Measurements from ENCODE around the gene CTNNAL1.

Gene CTNNAL1

GRCh38 chr9:109027176-109027575 lies 13.9 kb upstream of the CTNNAL1 start:
- no peak for DNase-seq

GRCh38 chr9:109026306-109026705 lies 13.0 kb upstream of the CTNNAL1 start:
- no peak for DNase-seq

GRCh38 chr9:109022873-109023272 lies 9.6 kb upstream of the CTNNAL1 start:
- DNase-seq: no peak

- no peak for DNase-seq
Measured at GRCh38 chr9:109020581-109021511, 7.5 kb upstream of the CTNNAL1 start.

GRCh38 chr9:109020113-109020512 lies 6.8 kb upstream of the CTNNAL1 start:
- DNase-seq: no peak

- no peak for DNase-seq
Measured at GRCh38 chr9:109019420-109019819, 6.1 kb upstream of the CTNNAL1 start.

- no peak for DNase-seq
Measured at GRCh38 chr9:109017493-109017892, 4.2 kb upstream of the CTNNAL1 start.

- no peak for DNase-seq
Measured at GRCh38 chr9:109017061-109017460, 3.8 kb upstream of the CTNNAL1 start.

- no peak for DNase-seq
Measured at GRCh38 chr9:109016132-109016531, 2.8 kb upstream of the CTNNAL1 start.

GRCh38 chr9:109014608-109015280 lies 1.4 kb upstream of the CTNNAL1 start:
- DNase-seq: no peak

- DNase-seq: no peak
Measured at GRCh38 chr9:109013679-109014607, 644 bp upstream of the CTNNAL1 start.

- DNase-seq: peak; percentile 59
Measured at GRCh38 chr9:109012009-109012875, 1.1 kb downstream of the CTNNAL1 start.

- no peak for DNase-seq
Measured at GRCh38 chr9:109011231-109011671, 2.0 kb downstream of the CTNNAL1 start.

GRCh38 chr9:109010746-109011145 lies 2.6 kb downstream of the CTNNAL1 start:
- peak; percentile 48 for DNase-seq

- no peak for DNase-seq
Measured at GRCh38 chr9:109005678-109006077, 7.6 kb downstream of the CTNNAL1 start.

GRCh38 chr9:109003116-109003515 lies 10.2 kb downstream of the CTNNAL1 start:
- no peak for DNase-seq

GRCh38 chr9:109002141-109002540 lies 11.2 kb downstream of the CTNNAL1 start:
- no peak for DNase-seq

- DNase-seq: no peak
Measured at GRCh38 chr9:109001275-109001676, 12.0 kb downstream of the CTNNAL1 start.

- DNase-seq: no peak
Measured at GRCh38 chr9:108997112-108997511, 16.2 kb downstream of the CTNNAL1 start.

- no peak for DNase-seq
Measured at GRCh38 chr9:108996643-108997042, 16.7 kb downstream of the CTNNAL1 start.

GRCh38 chr9:108994695-108995094 lies 18.6 kb downstream of the CTNNAL1 start:
- DNase-seq: no peak

- no peak for DNase-seq
Measured at GRCh38 chr9:108991479-108991878, 21.8 kb downstream of the CTNNAL1 start.
